Ascending aorta (tissue), 2 donors: ENCODE measurements around the gene PIH1D1. TPM values are rescaled to one million over a fixed set of nuclear protein-coding genes. Genes with fewer than 3 reads are reported as not detected.

ENCODE experiments used
- DNase-seq, 2 donors: peaks; one replicate each; pipeline ENCODE4 v3.0.0-alpha.2; 2019; ENCODE audit warnings: low spot score in 2 of 2
- H3K27ac ChIP-seq, 2 donors: fragments of 200-600 bp; sonication (generic); one replicate each; pipeline ENCODE4 v1.5.1; 2016 to 2017; ENCODE audit warnings: mild to moderate bottlenecking in 1 of 2
- H3K27me3 ChIP-seq: fragments of 200-600 bp; sonication (generic); one replicate; pipeline ENCODE4 v1.5.1; 2017
- H3K36me3 ChIP-seq, 2 donors: fragments of 200-600 bp; sonication (generic); one replicate each; pipeline ENCODE4 v1.5.1; 2016
- H3K4me1 ChIP-seq, 2 donors: fragments of 200-600 bp; sonication (generic); one replicate each; pipeline ENCODE4 v1.5.1; 2016 to 2017; ENCODE audit warnings: mild to moderate bottlenecking in 1 of 2
- H3K4me3 ChIP-seq, 2 donors: fragments of 200-600 bp; sonication (generic); one replicate each; pipeline ENCODE4 v1.5.1; 2016 to 2017; ENCODE audit warnings: mild to moderate bottlenecking in 1 of 2
- H3K9me3 ChIP-seq, 2 donors: fragments of 200-600 bp; sonication (generic); one replicate each; pipeline ENCODE4 v1.5.1; 2016
- CTCF ChIP-seq, 3 experiments: fragments of 200-600 bp in 2 of 3; fragments of 450-650 bp in 1 of 3; sonication (generic) in 2 of 3; IDR thresholded peaks; one replicate each; pipeline ENCODE4 v1.5.1; 2016 to 2019; ENCODE audit warnings: antibody characterized with exemption in 3 of 3, mild to moderate bottlenecking in 1 of 3, moderate library complexity in 1 of 3
- intact Hi-C: fragments of 100-400 bp; cut with DNase I; formaldehyde crosslinking; loops from one replicate; pipeline ENCODE4 v1.15.1; 2023
- total RNA-seq: library from RNA; depleted of rRNA; stranded (reverse); fragments of >200 nt; gene quantifications from one replicate; pipeline ENCODE4 v1.1.0, GENCODE V29; 2016

PIH1D1 gene
- total RNA-seq, 1 donor from 2014 or later = 177 TPM

- H3K4me1 ChIP-seq = peaks cover 10 to 20% of the 10 kb centered on the region in 2 donors
- TF ChIP-seq CTCF (IDR thresholded peaks at IDR 0.05) = no peak
- H3K27ac ChIP-seq = peak within 1 kb of the TSS; percentile 73 to 83
- peaks cover 28 to 35% of the 10 kb centered on the region in 2 donors for H3K36me3 ChIP-seq
- no peaks in the 10 kb centered on the region for H3K27me3 ChIP-seq
- peak within 1 kb of the TSS; percentile 57 to 97 for H3K4me3 ChIP-seq
- DNase-seq = peak; percentile 97 to 100
- no peaks in the 10 kb centered on the region for H3K9me3 ChIP-seq
- intact Hi-C loops = loop anchor here (1.0 kb wide), 3 partner anchors 9 to 279 kb away; partner anchors contain the start of genes ALDH16A1 and RPS11
These were observed 35.8 kb upstream of the PIH1D1 start, which contains the start of gene RPL13A for GRCh38 chr19:49487277-49488045. Gene RPL13A (plus strand): TSS chr19:49487608. CDS start chr19:49487630, 22 bp downstream.

DNA sequence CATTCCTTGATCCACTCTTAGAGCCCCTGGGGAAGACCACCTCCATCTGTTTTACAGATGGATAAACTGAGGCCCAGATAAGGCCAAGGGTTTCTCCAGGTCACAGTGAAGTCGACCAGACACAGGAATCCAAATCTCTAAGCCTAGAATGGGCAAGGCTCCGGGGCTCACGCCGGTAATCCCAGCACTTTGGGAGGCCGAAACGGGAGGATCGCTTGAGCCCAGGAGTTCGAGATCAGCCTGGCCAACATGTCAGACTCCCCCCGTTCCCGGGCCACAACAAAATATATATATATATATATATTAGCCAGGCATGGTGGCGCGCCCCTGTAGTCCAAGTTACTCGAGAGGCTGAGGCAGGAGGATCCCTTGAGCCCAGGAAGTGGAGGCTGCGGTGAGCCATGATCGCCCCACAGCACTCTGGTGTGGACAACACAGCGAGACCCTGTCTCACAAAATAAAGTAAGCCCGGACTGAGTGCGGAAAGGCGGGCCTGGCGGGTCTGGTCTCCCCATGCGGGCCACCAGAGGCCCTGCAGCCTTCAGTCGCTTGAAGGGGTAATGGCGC is 35.2 kb upstream of the PIH1D1 start:
- intact Hi-C loops = loop anchor here (1.0 kb wide), 3 partner anchors 10 to 280 kb away; partner anchors contain the start of genes ALDH16A1 and RPS11
- peaks cover 21 to 29% of the 10 kb centered on the region in 2 donors for H3K36me3 ChIP-seq
- H3K4me3 ChIP-seq = peak overlapping the region; percentile 20 to 53
- DNase-seq = no peak
- no peak for TF ChIP-seq CTCF (IDR thresholded peaks at IDR 0.05)
- no peaks in the 10 kb centered on the region for H3K9me3 ChIP-seq
- peaks cover 10 to 20% of the 10 kb centered on the region in 2 donors for H3K4me1 ChIP-seq
- H3K27me3 ChIP-seq = no peaks in the 10 kb centered on the region
- H3K27ac ChIP-seq = peak overlapping the region; percentile 56 to 73

- H3K4me3 ChIP-seq = no peak overlapping the region
- H3K9me3 ChIP-seq = no peaks in the 10 kb centered on the region
- no peak overlapping the region for H3K27ac ChIP-seq
- intact Hi-C loops = no loop called here
- peaks cover 16 to 23% of the 10 kb centered on the region in 2 donors for H3K36me3 ChIP-seq
- no peaks in the 10 kb centered on the region for H3K27me3 ChIP-seq
- TF ChIP-seq CTCF (IDR thresholded peaks at IDR 0.05) = no peak
- H3K4me1 ChIP-seq = peaks cover 10 to 20% of the 10 kb centered on the region in 2 donors
- DNase-seq = no peak
These were observed 34.6 kb upstream of the PIH1D1 start for GRCh38 chr19:49486232-49486631.

DNA sequence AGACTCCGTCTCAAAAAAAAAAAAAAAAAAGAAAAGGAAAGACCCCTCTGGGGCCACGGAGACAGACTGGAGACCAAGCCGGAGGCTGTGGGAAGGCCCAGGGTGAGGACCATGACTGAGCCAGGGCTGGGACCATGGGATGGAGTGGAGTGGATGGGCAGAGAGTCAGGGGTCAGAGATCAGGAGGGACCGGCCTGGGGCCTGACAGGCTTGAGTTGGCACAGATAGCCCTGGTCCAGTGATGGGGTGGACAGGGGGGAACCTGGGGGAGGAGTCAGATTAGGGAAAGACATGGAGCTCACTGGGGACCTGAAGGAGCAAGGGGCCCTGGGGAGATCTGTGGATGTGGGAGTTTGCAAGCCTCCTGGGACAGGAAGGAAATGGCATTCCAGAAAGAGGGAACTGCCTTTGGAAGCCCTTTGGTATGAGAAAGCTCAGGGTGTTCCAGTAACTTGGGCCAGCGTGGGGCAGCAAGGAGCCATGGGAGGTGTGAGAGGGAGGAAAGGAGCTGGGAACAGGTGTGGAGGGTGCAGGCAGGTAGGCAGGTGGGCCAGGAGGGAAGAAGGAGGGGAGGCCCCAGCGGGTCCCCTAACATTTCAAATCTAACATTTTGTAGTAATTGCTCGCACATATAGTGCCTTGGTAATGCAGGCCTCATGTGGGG is 29.5 kb upstream of the PIH1D1 start:
- no peaks in the 10 kb centered on the region for H3K36me3 ChIP-seq
- no peaks in the 10 kb centered on the region for H3K9me3 ChIP-seq
- peaks cover 2 to 3% of the 10 kb centered on the region in 2 donors for H3K4me1 ChIP-seq
- intact Hi-C loops = no loop called here
- no peaks in the 10 kb centered on the region for H3K27me3 ChIP-seq
- H3K4me3 ChIP-seq = no peak overlapping the region
- no peak for TF ChIP-seq CTCF (IDR thresholded peaks at IDR 0.05)
- H3K27ac ChIP-seq = no peak overlapping the region
- DNase-seq = no peak

GRCh38 chr19:49479975-49480628 is 28.5 kb upstream of the PIH1D1 start:
- no peak for TF ChIP-seq CTCF (IDR thresholded peaks at IDR 0.05)
- H3K27me3 ChIP-seq = no peaks in the 10 kb centered on the region
- intact Hi-C loops = no loop called here
- no peak overlapping the region for H3K27ac ChIP-seq
- H3K9me3 ChIP-seq = no peaks in the 10 kb centered on the region
- no peaks in the 10 kb centered on the region for H3K36me3 ChIP-seq
- DNase-seq = no peak
- H3K4me1 ChIP-seq = peaks cover 2 to 3% of the 10 kb centered on the region in 2 donors
- H3K4me3 ChIP-seq = no peak overlapping the region
